ENCODE measurements around the gene CNGA4.
"Not testable (repeated sequence)": the region's sequence is repeated elsewhere in the genome, so short reads cannot be mapped to it uniquely, and the experiment has no call there.

Gene CNGA4

DNA sequence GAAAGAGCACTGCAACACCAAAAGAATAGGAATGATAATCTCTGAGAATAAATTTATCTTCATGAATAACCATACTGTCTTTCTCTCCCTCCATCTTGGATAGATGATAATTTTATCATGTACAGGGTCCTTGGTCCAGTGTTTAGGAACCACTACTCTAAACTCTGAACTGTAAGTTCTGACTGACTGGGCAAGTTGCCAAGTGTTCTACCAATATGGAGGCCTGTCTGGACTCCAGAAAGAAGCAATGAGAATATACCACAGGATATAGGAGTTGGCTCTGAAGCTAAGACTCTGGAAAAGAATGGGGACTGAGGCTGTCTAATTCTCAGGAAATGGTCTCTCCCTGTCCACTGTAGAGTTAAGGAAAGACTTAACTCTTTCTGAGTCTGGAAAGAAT, 6.0 kb upstream of the CNGA4 start:
- DNase-seq (ENCODE audit: low read depth in 1 of 2, low spot score in 1 of 2): no peak
- TF ChIP-seq JUND (IDR thresholded peaks at IDR 0.05; ENCODE audit: low read depth): no peak
- in situ Hi-C loops (cut with HindIII; ENCODE audit: low pct_unique_long_range_greater_than_20kb, low sequenced_read_pairs): no loop called here

DNA sequence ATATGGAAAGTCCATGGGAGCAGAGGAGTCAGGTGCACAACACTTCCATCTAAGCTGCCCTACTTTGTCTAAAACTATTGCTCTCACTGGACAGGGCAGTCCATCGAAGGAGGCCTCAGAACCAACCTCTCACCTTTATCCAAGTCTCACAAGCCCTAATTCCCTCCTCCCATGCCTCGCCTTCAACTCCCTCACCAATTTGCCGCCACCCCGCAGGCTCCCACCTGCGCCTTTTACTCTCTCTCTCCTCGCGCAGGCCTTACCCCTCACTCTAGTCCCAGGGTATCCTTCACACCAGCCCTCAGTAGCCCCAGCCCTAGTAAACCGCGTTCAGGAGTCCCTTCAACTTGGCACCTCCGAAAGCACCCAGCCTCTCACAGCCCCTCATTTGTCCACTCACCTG, 4.9 kb upstream of the CNGA4 start:
- in situ Hi-C loops (cut with HindIII; ENCODE audit: low pct_unique_long_range_greater_than_20kb, low sequenced_read_pairs): no loop called here

DNA sequence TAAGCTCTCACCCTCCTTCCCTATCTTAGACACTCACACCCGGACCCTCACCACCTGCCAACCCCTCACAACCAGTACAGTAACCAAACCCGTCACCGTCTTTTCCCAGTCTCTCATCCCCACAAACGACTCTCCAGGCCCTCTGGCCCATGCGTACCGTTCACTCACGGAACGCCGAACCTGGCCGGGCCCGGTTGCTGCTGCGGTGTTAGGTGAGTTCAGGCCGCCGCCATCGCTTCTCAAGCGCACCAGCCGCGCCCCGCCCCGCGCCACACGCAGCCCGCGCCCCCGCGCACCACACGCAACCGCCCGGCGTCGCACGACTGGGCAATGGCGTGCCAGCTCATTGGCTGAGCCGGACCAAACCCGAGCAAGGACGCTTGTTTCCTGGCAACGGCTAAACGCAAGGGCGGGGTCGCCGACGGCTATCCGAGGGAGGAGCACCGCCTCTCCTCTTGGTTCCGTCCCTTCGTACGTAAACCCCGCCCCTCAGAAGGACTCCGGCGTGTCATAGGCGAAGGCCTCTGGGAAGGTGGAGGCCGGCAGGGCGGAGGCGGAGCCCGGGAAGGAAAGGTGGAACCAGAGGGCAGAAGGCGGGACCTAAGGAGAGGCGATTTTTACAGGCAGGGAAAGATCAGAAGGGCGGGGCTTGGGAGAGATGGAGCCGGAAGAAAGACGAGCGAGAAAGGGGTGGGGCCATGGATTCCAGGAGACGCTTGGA, 4.3 kb upstream of the CNGA4 start, which contains the start of gene FHIP1B:
Gene FHIP1B, minus strand, starts transcription at position 250 of the 721 bp plus-strand sequence. CDS start 10,120 bp downstream, outside the sequence.
- no peak for TF ChIP-seq JUND (IDR thresholded peaks at IDR 0.05; ENCODE audit: low read depth)
- peak; percentile 81 to 99 for DNase-seq (ENCODE audit: low read depth in 1 of 2, low spot score in 1 of 2)
- in situ Hi-C loops (cut with HindIII; ENCODE audit: low pct_unique_long_range_greater_than_20kb, low sequenced_read_pairs): no loop called here

More for the DNA sequence above, 4.9 kb upstream of the CNGA4 start:
- no peak for DNase-seq (ENCODE audit: low read depth in 1 of 2, low spot score in 1 of 2)
- TF ChIP-seq JUND (IDR thresholded peaks at IDR 0.05; ENCODE audit: low read depth): no peak

DNA sequence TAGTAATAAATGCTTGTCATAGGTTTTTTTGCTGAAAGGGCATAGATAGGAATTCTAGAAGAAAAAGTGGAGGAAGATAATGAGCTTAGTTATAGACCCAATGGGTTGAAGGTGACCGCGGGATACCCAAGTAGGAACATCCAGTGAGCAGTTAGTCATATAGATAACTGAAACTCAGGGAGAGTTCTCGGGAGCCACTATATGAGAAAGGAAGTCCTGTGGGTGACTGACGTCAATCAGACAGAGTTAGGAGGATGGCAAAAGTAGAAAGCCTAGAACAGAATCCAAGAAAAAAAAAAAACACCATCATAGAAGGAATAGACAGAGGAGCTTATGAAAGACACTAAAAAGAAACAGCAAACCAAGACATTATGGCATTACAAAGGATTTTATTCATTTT, 1.6 kb upstream of the CNGA4 start:
- in situ Hi-C loops (cut with HindIII; ENCODE audit: low pct_unique_long_range_greater_than_20kb, low sequenced_read_pairs): no loop called here
- DNase-seq (ENCODE audit: low read depth in 1 of 2, low spot score in 1 of 2): no peak
- no peak for TF ChIP-seq JUND (IDR thresholded peaks at IDR 0.05; ENCODE audit: low read depth)

DNA sequence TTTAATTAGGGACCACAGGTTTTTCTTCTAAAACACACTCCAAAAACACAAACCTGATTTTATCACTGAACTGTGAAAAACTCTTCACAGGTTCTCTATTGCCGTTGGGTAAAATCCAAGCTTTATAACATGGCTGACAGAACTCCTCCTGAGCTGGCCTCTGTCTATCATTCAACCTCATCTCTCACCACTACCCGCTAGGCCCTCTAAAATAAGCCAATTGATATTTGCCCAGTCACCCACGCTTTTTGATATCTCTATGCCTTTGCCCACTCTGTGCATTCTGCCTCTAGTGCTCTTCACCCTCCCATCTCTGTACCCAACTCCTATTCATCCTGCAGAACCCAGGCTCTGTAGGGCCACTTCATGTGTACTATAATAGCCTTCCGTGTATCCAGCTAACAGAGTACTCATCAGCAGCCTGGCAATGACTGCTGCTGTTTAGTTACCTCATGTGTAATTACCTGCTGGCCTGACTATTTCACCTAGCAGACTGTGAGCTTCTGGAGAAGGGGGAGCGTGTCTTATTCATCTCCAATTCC, 1.1 kb upstream of the CNGA4 start:
- no peak for TF ChIP-seq JUND (IDR thresholded peaks at IDR 0.05; ENCODE audit: low read depth)
- no peak for DNase-seq (ENCODE audit: low read depth in 1 of 2, low spot score in 1 of 2)
- in situ Hi-C loops (cut with HindIII; ENCODE audit: low pct_unique_long_range_greater_than_20kb, low sequenced_read_pairs): no loop called here

DNA sequence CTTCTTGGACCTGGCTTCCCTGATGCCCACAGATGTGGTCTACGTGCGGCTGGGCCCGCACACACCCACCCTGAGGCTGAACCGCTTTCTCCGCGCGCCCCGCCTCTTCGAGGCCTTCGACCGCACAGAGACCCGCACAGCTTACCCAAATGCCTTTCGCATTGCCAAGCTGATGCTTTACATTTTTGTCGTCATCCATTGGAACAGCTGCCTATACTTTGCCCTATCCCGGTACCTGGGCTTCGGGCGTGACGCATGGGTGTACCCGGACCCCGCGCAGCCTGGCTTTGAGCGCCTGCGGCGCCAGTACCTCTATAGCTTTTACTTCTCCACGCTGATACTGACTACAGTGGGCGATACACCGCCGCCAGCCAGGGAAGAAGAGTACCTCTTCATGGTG, 1.2 kb downstream of the CNGA4 start:
- in situ Hi-C loops (cut with HindIII; ENCODE audit: low pct_unique_long_range_greater_than_20kb, low sequenced_read_pairs): no loop called here
- DNase-seq (ENCODE audit: low read depth in 1 of 2, low spot score in 1 of 2): no peak
- no peak for TF ChIP-seq JUND (IDR thresholded peaks at IDR 0.05; ENCODE audit: low read depth)

DNA sequence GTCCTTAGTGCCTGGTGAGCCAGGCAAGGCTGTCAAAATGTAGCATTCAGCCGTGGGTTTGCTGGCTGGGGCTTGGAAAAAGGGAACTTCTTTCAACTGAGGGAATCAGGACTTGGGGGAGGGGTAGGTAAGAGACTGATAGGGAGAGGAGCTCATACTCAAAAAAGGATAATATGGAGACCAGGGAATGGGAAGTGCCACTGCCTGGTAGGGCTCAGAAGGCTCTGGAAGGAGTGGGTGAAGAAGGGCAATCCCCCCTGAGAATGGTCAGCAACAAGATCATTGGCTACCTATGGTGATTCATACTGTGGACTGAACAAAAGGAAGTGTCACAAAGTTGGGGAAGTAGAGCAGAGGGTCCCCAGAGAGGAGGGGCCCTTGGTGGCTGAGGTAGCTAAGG, 1.9 kb downstream of the CNGA4 start:
- no peak for TF ChIP-seq JUND (IDR thresholded peaks at IDR 0.05; ENCODE audit: low read depth)
- in situ Hi-C loops (cut with HindIII; ENCODE audit: low pct_unique_long_range_greater_than_20kb, low sequenced_read_pairs): no loop called here
- no peak for DNase-seq (ENCODE audit: low read depth in 1 of 2, low spot score in 1 of 2)

DNA sequence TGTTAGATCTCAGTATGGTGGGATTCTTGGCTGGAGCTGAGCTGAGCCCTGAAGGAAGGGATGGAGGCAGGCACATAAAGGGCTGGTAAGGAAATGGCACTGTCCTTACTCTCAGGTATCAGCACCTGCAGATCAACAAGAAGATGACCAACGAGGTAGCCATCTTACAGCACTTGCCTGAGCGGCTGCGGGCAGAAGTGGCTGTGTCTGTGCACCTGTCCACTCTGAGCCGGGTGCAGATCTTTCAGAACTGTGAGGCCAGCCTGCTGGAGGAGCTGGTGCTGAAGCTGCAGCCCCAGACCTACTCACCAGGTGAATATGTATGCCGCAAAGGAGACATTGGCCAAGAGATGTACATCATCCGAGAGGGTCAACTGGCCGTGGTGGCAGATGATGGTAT, 2.4 kb downstream of the CNGA4 start:
- in situ Hi-C loops (cut with HindIII; ENCODE audit: low pct_unique_long_range_greater_than_20kb, low sequenced_read_pairs): no loop called here
- DNase-seq (ENCODE audit: low read depth in 1 of 2, low spot score in 1 of 2): no peak

DNA sequence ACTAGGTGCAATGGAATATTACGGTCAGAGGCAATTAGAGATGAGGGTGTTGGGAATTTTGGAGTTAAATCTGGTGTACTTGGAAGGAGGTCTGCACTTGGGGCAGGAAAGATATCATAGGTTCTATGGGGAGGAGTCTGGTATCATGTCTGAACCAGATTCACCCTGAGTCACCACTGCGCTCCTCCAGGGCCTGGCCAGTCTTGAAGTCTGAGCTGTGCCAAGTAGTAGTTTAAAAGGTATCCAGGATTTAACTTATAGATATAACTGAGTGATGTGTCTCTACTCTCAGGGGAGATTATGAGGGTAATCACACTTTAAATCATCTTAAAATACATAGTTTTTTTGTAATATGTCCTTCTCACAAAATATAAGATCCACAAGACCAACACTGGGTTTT, 6.6 kb downstream of the CNGA4 start:
- TF ChIP-seq JUND (IDR thresholded peaks at IDR 0.05; ENCODE audit: low read depth): no peak
- in situ Hi-C loops (cut with HindIII; ENCODE audit: low pct_unique_long_range_greater_than_20kb, low sequenced_read_pairs): no loop called here
- no peak for DNase-seq (ENCODE audit: low read depth in 1 of 2, low spot score in 1 of 2)

More for the DNA sequence above, 2.4 kb downstream of the CNGA4 start:
- TF ChIP-seq JUND (IDR thresholded peaks at IDR 0.05; ENCODE audit: low read depth): no peak

DNA sequence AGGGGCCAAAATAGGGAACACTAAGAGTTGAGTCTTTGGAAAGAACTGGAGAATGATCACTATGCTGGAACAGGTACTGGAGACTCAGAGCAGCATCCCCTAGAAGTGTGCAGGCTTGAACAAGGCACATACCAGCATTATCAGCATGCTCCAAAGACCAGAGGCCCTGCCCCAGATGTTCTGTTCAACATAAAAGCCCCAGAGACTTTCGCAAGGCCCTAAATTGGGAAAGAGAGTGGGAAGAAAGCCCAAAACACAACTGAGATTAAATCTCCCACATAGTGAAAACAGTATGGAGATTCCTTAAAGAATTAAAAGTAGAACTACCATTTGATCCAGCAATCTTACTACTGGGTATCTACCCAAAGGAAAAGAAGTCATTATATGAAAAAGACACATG, 9.4 kb downstream of the CNGA4 start:
- in situ Hi-C loops (cut with HindIII; ENCODE audit: low pct_unique_long_range_greater_than_20kb, low sequenced_read_pairs): no loop called here
- TF ChIP-seq JUND (IDR thresholded peaks at IDR 0.05; ENCODE audit: low read depth): no peak
- DNase-seq (ENCODE audit: low read depth in 1 of 2, low spot score in 1 of 2): no peak

DNA sequence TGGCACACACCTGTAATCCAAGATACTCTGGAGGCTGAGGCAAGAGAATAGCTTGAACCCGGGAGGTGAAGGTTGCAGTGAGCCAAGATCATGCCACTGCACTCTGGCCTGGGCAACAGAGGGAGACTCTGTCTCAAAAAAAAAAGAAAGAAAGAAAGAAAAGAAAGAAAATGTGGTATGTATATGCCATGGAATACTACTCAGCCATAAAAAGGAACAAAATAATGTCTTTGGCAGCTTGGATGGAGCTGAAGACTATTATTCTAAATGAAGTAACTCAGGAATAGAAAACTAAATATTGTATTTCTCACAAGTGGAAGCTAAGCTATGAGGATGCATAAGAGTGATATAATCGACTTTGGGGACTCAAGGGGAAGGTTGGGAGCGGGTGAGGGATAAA, 10.0 kb downstream of the CNGA4 start:
- in situ Hi-C loops (cut with HindIII; ENCODE audit: low pct_unique_long_range_greater_than_20kb, low sequenced_read_pairs); DNase-seq (ENCODE audit: low read depth in 1 of 2, low spot score in 1 of 2): not testable (repeated sequence)

DNA sequence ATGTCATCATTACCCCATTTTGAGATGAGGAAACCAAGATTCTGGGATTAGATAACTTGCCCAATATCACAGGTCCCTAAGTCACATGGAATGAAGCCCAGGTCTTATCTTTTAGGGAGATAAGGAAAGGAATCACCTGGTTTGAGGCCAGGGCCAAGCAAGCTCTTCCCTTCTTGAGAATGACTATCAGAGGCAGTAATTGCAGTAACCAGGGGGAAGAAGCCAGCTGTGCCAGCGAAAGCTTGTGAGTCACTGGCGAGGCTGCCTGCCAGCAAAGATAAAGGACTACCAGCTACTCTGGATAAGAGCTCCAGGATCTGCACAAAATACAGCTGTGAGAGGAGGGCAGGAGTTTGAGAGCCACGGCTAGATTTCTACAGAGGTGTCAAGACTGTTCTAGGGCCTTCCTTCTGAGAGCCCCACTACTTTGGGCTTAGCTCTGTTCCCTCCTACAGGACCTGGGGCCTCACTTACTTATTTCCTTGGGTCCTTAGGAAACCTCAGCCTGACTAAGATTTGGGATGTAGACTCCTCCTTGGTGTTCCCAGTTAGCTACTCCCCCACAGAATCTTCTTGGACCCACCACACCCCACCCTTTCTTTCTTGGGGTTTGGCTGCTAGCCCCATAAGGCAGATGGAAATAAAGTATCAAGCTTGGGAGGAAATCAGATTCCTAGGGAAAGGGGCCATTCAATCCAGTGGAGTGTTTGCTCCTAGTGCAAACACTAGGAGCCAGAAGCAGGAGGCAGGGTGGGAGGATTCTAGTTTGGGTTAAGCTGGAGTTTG, 11.1 kb downstream of the CNGA4 start:
- no peak for DNase-seq (ENCODE audit: low read depth in 1 of 2, low spot score in 1 of 2)
- in situ Hi-C loops (cut with HindIII; ENCODE audit: low pct_unique_long_range_greater_than_20kb, low sequenced_read_pairs): no loop called here

DNA sequence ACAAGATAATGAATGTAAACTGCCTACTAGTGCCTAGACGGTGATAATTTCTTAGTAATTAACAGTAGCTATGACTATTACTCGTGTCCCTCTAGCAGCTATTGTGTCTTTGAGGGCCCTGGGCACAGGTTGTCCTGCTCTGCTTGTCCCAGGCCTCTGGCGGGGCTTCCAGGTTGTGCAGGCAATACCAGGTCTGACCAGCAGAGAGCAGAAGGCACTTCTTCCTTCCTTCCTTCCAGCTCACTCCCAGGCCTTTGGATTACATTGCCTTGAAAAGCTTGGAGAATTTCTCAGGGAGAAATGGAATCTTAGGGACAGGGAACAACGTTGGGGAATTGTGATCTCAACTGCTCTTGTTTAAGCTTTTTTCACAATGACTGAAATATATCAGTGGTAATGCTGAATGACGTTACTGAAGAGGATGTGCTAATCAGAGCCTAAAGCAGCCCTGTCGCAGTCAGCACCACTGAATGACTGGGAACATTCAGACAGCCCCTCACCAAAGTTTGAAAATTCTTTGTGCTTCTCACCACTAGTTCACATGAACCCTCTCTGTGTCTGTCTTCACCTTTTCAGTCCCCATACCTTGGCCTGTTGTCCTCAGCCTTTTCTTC, 12.3 kb downstream of the CNGA4 start:
- DNase-seq (ENCODE audit: low read depth in 1 of 2, low spot score in 1 of 2): peak; percentile 21 to 65
- in situ Hi-C loops (cut with HindIII; ENCODE audit: low pct_unique_long_range_greater_than_20kb, low sequenced_read_pairs): no loop called here
- TF ChIP-seq JUND (IDR thresholded peaks at IDR 0.05; ENCODE audit: low read depth): no peak

More for the DNA sequence above, 11.1 kb downstream of the CNGA4 start:
- no peak for TF ChIP-seq JUND (IDR thresholded peaks at IDR 0.05; ENCODE audit: low read depth)

Measured in T47D (cell line).